GM19035 (cell line): Measurements from ENCODE around the gene XPO6.

Experiments used
- ATAC-seq: cut with Tn5 transposase; IDR thresholded peaks from one replicate; pipeline ENCODE4 v1.9.1; 2021; ENCODE audit not compliant: unreplicated experiment

XPO6 gene

GRCh38 chr16:28064706-28065249 lies 147.0 kb downstream of the XPO6 start:
- no peak for ATAC-seq

- no peak for ATAC-seq
These were observed 147.6 kb downstream of the XPO6 start for GRCh38 chr16:28064150-28064549.

GRCh38 chr16:28063591-28064061 lies 148.1 kb downstream of the XPO6 start, which contains the start of gene GSG1L:
Gene GSG1L, minus strand, starts transcription at chr16:28063714. Its CDS starts 290 bp downstream, at chr16:28063424.
- no peak for ATAC-seq

GRCh38 chr16:28062847-28063521 lies 148.8 kb downstream of the XPO6 start:
- no peak for ATAC-seq

GRCh38 chr16:28062261-28062846 lies 149.4 kb downstream of the XPO6 start:
- ATAC-seq = no peak

GRCh38 chr16:28061352-28062101 lies 150.2 kb downstream of the XPO6 start:
- no peak for ATAC-seq

- ATAC-seq = no peak
These were observed 151.8 kb downstream of the XPO6 start for GRCh38 chr16:28059841-28060575.

- no peak for ATAC-seq
These were observed 152.8 kb downstream of the XPO6 start for GRCh38 chr16:28058839-28059589.

GRCh38 chr16:28057949-28058348 lies 153.8 kb downstream of the XPO6 start:
- no peak for ATAC-seq

- ATAC-seq = no peak
These were observed 158.3 kb downstream of the XPO6 start for GRCh38 chr16:28053461-28053860.

- no peak for ATAC-seq
These were observed 159.3 kb downstream of the XPO6 start for GRCh38 chr16:28052274-28053128.

GRCh38 chr16:28051486-28051885 lies 160.3 kb downstream of the XPO6 start:
- no peak for ATAC-seq
